DMS 273 treated with DMSO at 0.1 percent for 48 hours (cell line): ENCODE data around the gene WWOX.

Experiments
- DNase-seq: peaks from one replicate; lab custom pipeline; 2025; lab: John Stamatoyannopoulos, UW

Gene WWOX

DNA sequence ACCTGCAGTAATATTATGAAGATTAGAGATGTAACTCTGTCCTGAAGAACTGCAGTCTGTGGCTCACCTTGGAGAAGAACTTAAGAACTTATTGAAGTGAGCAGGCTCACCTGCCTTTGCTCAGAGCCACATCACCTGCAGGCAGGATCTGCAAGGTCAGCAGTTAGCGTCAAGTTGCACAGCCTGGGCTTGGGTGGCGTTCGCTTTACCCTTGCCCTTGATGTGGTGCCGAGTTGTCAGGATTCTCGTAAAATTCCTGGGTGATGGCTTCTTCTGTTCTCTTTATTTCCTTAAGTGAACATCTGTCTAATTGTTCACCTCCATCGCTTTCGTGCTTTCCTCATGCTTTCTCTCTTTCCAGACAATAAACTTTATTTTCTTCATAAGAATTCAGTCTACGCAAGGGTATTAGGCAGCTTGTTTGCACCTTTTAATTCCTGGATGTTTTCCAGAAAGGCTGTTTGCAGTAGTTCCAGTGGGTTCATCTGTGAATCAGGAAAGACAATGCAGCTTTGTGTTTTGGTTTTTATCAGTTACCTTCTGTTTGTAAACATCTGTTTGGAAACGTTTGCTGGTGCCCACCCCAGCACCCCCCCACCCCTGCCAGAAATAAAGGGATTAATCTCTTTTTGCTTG, 254.3 kb downstream of the WWOX start:
- DNase-seq, result no peak

DNA sequence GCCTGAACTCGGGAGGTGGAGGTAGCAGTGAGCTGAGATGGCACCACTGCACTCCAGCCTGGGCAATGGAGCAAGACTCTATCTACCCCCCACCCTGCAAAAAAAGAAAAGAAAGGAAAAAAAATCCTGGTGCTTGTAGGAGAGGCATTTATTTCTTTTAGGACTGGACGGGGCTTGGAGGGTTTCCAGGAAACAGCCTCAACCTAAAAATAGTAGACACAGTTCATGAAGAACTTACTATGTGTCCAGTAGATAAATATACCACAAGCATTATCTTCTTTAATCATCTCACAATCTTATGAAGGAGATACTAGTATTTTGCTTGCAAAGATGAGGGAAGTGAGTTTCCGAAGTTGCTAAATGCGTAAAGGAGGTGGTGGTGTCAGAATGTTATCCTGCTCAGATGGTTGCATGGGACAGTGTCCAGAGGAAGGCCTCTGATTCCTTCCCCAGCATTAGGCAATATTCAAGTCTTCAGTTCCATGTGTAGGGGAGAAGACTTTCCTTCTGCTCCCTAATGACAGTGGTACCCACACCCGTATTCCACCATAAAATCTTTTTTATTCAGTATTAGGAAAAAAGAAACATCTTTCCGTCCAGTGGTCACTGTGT, 263.2 kb downstream of the WWOX start:
- DNase-seq, result no peak

DNA sequence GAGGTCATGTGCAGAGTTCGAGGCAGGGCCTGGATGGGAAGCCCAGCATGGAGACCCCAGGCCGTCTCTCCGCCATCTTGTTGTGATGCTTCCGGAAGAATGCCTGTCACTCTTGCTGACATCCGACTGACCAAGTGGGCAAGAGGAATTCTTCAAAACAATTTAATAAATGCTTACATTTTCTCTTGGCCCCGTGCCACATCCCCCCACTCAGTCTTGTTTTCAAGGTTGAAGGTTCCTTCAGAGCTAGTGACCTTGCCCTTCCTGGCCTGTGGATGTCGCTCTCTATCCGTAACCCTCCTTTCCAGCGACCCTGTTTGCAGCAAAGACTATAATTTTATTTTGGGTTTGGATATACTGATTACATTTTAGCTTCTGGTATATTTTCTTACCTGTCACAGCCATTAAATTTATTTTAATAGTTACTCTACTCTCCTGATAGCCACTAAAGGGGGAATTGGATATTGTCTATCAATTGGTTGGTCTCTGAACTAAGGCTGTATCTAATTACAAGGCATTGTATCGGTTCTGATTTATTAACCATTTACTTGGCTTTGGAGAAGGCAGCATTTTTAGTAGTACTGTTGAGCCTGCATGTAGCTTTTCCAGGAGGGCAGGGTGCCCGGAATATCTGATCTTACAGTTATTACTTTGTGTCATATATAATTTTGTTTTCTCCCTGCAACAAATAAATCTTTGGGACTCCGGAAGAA, 264.5 kb downstream of the WWOX start:
- no peak for DNase-seq

GRCh38 chr16:78364556-78364880, 265.1 kb downstream of the WWOX start:
- no peak for DNase-seq

DNA sequence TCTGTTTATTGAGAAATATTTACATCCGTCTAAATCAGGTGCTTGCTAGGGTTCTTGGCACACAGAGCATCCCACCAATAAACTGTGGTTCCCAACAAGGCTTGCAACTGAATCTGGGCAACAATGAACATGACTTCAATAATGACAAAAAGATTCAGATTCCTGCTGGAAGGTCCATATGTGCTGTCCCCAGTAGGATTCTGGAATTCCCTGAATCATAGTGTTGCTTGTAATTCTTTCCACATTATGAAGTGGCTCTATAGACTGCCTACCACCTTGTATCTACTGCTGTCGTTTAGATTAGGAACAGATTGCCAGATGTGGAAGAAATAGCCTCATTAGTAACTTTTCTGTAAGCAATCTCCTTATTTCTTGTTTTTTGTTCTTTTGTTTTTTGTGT, 265.9 kb downstream of the WWOX start:
- no peak for DNase-seq

- DNase-seq, result no peak
Observed at GRCh38 chr16:78368121-78369102, 269.0 kb downstream of the WWOX start.

GRCh38 chr16:78372277-78372676, 272.8 kb downstream of the WWOX start:
- DNase-seq, result no peak

DNA sequence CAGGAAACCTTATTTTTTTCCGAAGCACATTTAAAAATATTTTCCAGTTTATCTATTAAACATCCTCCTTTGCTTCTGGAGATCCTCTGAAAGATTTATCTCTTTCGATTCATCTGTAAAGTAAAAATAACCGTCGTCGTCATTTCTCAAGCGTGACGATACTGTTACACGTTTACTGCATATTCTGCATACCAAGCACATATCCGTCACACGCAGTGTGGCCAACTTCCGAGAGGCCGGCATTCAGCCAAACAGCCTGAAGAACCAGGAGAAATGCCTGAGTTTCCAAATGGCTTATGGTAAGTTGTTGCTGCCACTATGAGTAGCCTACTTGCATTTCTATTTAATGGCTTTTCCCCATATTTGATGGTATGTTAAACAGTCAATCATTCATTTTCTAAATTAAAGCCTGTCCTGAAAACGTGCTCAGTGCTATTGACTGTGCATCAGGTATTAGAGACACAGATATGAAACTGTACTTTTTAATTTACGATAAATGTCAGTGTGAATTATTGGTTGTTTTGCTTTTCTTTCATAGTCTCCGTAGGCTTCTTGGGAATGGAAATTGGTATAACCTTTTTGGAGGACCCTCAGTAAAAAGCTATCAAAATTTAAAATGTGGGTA, 275.7 kb downstream of the WWOX start:
- no peak for DNase-seq

DNA sequence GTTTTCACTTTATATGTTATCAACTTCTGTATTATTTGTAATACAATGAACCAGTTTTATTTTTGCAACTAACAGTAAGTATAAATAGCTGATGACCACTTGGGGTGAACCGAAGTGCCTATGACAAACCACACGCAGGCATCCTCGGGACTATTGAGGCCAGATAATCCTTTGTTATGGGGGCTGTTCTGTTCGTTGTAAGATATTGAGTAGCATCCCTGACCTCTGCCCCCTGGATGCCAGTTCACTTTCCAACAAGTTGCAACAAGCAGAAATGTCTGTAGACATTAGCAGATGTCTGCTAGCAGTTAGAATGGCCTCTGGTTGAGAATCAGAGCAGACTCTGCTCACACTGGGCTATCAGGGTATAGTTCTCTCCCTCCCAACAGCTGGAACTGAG, 277.0 kb downstream of the WWOX start:
- DNase-seq, result no peak

DNA sequence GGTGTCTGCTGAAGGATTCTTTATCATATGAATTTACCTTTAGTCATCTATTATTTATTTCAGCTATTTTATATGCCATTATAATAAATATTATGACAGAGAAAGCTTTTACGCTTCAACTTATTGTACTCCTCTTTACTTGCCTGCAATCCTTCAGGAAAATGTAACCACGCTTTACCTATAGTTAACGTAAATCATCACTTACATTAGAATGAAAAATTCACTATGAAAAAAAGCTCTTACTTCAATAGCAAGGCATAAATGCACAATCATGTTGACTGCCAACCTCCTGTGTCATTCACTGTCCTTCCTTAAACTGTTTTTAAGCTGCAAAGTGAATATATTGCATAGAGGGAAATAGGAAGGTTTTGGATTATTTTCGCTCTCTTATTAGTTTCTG, 277.9 kb downstream of the WWOX start:
- DNase-seq, result no peak

DNA sequence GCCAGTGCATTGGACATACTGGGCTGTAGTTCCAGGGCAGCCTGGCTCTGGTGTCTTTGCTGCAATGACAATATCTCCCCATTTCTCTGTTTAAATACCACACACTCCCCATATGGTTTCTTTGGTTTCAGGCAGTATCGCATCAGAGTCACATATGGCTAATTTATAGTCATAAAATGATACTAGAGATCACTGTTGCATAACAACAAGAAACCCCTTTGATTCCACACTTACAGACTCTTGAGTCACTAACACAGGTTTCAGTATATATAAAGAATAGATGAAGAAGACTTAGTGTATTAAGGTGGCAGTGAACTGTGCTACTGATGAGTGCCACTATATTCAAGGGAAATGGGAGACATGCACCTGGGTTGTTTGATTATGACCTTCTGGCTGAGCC, 281.6 kb downstream of the WWOX start:
- no peak for DNase-seq

DNA sequence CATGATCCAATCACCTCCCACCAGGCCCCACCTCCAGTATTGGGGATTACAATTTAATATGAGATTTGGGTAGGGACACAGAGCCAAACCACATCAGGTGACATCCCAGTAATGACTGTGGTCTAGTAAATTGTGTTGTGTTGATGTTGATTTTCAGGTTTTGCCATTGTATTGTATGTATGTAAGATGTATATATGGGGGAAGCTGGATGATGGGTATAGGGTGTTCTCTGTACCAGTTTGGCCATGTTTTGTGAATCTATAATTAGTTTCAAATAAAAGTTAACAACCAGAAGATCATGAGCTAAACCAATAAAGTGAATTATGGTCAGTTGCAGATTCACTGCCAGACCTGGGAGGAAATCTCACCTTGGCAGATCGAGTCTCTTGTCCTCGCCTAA, 283.7 kb downstream of the WWOX start:
- no peak for DNase-seq

GRCh38 chr16:78385086-78385805, 285.8 kb downstream of the WWOX start:
- DNase-seq, result no peak

DNA sequence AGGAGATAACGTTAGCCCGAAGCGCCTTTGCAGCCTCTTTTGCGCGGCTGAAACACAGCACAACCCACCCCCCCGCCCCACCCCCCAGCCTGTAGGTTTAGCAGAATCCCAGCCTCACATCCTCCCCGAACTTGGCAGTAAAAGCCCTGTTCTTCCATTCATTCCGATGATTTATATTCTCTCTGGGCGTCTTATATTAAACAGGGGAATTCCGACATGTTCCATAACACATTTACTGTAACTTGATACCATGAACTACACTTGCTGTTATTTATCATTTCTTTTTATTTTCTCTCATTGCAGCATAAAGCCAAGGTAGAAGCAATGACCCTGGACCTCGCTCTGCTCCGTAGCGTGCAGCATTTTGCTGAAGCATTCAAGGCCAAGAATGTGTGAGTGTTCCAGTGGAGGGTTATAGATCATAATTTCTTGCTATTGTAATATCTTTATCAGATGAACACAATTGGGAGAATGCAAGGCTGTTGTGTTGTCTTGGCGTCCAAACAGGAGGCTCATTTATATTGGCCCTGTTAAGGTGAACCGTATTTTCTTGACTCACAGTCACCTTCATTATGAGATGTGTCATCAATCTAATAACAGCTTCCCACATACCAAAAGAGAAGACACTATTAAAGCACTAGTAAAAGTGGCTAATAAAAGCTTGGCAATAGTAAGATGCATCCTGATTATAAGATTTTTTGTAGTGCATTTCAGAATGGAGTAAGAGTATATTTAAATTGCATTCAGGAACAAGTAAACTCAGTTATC, 287.3 kb downstream of the WWOX start:
- no peak for DNase-seq

- no peak for DNase-seq
Observed at GRCh38 chr16:78389009-78389498, 289.6 kb downstream of the WWOX start.

GRCh38 chr16:78390092-78390491, 290.6 kb downstream of the WWOX start:
- no peak for DNase-seq

- no peak for DNase-seq
Observed at GRCh38 chr16:78390508-78391324, 291.3 kb downstream of the WWOX start.

- no peak for DNase-seq
Observed at GRCh38 chr16:78392585-78393195, 293.2 kb downstream of the WWOX start.

GRCh38 chr16:78395035-78395434, 295.6 kb downstream of the WWOX start:
- DNase-seq, result no peak
